A549 (cell line): Measurements from ENCODE around the gene MYO3A. TPM values are rescaled to one million over a fixed set of nuclear protein-coding genes. Genes with fewer than 3 reads are reported as not detected.

Source experiments
- ATAC-seq, 2 experiments: fragments of 200-7000 bp in 1 of 2; fragments of >200 bp in 1 of 2; cut with Nextera tagmentation in 1 of 2; cut with Tn5 transposase in 1 of 2; 3 replicates each; pipeline versions ENCODE4 v1.8.0 to v1.9.1; 2018 to 2020; ENCODE audit warnings: mild to moderate bottlenecking in 1 of 2, moderate library complexity in 1 of 2
- CTCF ChIA-PET: fragments of 300-600 bp; sonication (Branson Sonifier 250); formaldehyde crosslinking; extraction: SDS; loops from one replicate; lab custom pipeline; 2021; ENCODE audit warnings: antibody characterized with exemption, inconsistent platforms; lab: Yijun Ruan, JAX
- POLR2A ChIA-PET: fragments of 350-600 bp; formaldehyde crosslinking; extraction: SDS; loops from one replicate; lab custom pipeline; 2021; ENCODE audit warnings: antibody characterized with exemption, inconsistent platforms; lab: Yijun Ruan, JAX
- DNase-seq, 2 experiments: peaks; one replicate each; pipeline versions ENCODE4 v3.0.0 to v3.0.0-alpha.2; 2011 to 2016; ENCODE audit warnings: low read depth in 1 of 2, low spot score in 1 of 2
- FAIRE-seq: peaks from 2 replicates; lab custom pipeline; 2011; peaks lifted over from hg19 to GRCh38; lab: Jason Lieb, UNC
- H3K27ac ChIP-seq, 2 experiments: fragments of >200 bp; sonication (Bioruptor Twin); formaldehyde crosslinking; 3 replicates each; pipeline ENCODE4 v1.5.1; 2016 to 2017
- H3K4me1 ChIP-seq: fragments of >200 bp; sonication (Bioruptor Twin); formaldehyde crosslinking; 3 replicates; pipeline ENCODE4 v1.6.1; 2016
- H3K4me2 ChIP-seq: fragments of >200 bp; sonication (Bioruptor Twin); formaldehyde crosslinking; 3 replicates; pipeline ENCODE4 v1.6.1; 2016
- H3K4me3 ChIP-seq: fragments of >200 bp; sonication (Bioruptor Twin); formaldehyde crosslinking; 3 replicates; pipeline ENCODE4 v1.5.1; 2016
- H3K9me3 ChIP-seq: fragments of >200 bp; sonication (Bioruptor Twin); formaldehyde crosslinking; 3 replicates; pipeline ENCODE4 v1.6.1; 2016
- ATOH8 ChIP-seq: fragments of 250-450 bp; sonication (Bioruptor Pico); IDR thresholded peaks from 2 replicates; pipeline ENCODE4 v1.5.0; 2020; ENCODE audit warnings: low read depth, mild to moderate bottlenecking, moderate library complexity
- CBX2 ChIP-seq: fragments of 200-600 bp; sonication (generic); IDR thresholded peaks from 2 replicates; pipeline ENCODE4 v1.6.1; 2016; ENCODE audit warnings: low read depth, mild to moderate bottlenecking, borderline replicate concordance
- CEBPB ChIP-seq, 2 experiments: fragments of >200 bp in 1 of 2; sonication (Bioruptor Twin) in 1 of 2; formaldehyde crosslinking in 1 of 2; IDR thresholded peaks; 2 replicates each; pipeline ENCODE4 v1.6.1; 2012 to 2016
- CHD2 ChIP-seq: fragments of 150-350 bp; IDR thresholded peaks from 2 replicates; pipeline ENCODE4 v1.6.1; 2014; ENCODE audit warnings: low read length; ENCODE audit not compliant: partially characterized antibody
- CHD4 ChIP-seq: fragments of 200-600 bp; sonication (generic); IDR thresholded peaks from 2 replicates; pipeline ENCODE4 v1.6.1; 2016; ENCODE audit warnings: antibody characterized with exemption, mild to moderate bottlenecking, borderline replicate concordance
- E2F6 ChIP-seq: IDR thresholded peaks from 2 replicates; pipeline ENCODE4 v1.6.1; 2012; ENCODE audit warnings: low read depth, borderline replicate concordance
- EHF ChIP-seq: fragments of 250-450 bp; sonication (Bioruptor Pico); IDR thresholded peaks from 2 replicates; pipeline ENCODE4 v1.5.0; 2020; ENCODE audit warnings: mild to moderate bottlenecking
- EHMT2 ChIP-seq: fragments of 200-600 bp; sonication (generic); IDR thresholded peaks from 2 replicates; pipeline ENCODE4 v1.6.1; 2016; ENCODE audit warnings: antibody characterized with exemption, low read depth, mild to moderate bottlenecking, moderate library complexity
- EP300 ChIP-seq, 2 experiments: fragments of >200 bp; sonication (Bioruptor Twin); formaldehyde crosslinking; IDR thresholded peaks; 2 replicates in 1 of 2; 3 replicates in 1 of 2; pipeline ENCODE4 v1.6.1; 2016 to 2017
- ESRRA ChIP-seq: fragments of 150-350 bp; IDR thresholded peaks from 2 replicates; pipeline ENCODE4 v1.6.1; 2014; ENCODE audit warnings: mild to moderate bottlenecking, low read length, borderline replicate concordance
- FOSL2 ChIP-seq, 2 experiments: fragments of 450-650 bp in 1 of 2; fragments of >200 bp in 1 of 2; sonication (Bioruptor Twin) in 1 of 2; formaldehyde crosslinking; IDR thresholded peaks; 2 replicates each; pipeline versions ENCODE4 v1.5.0 to v1.6.1; 2016 to 2020; ENCODE audit warnings: mild to moderate bottlenecking in 1 of 2, moderate library complexity in 1 of 2
- HMGXB4 ChIP-seq: fragments of 250-450 bp; sonication (Bioruptor Pico); IDR thresholded peaks from 2 replicates; pipeline ENCODE4 v1.5.0; 2021; ENCODE audit warnings: mild to moderate bottlenecking, moderate library complexity, borderline replicate concordance
- JUN ChIP-seq, 2 experiments: fragments of >200 bp; sonication (Bioruptor Twin); formaldehyde crosslinking; IDR thresholded peaks; 2 replicates in 1 of 2; 3 replicates in 1 of 2; pipeline ENCODE4 v1.6.1; 2016 to 2017
- JUNB ChIP-seq: fragments of >200 bp; sonication (Bioruptor Twin); formaldehyde crosslinking; IDR thresholded peaks from 2 replicates; pipeline ENCODE4 v1.6.1; 2016
- KDM5A ChIP-seq: fragments of 200-600 bp; sonication (generic); IDR thresholded peaks from 2 replicates; pipeline ENCODE4 v1.6.1; 2016; ENCODE audit warnings: antibody characterized with exemption, mild to moderate bottlenecking
- MAZ ChIP-seq: fragments of 150-350 bp; IDR thresholded peaks from 2 replicates; pipeline ENCODE4 v1.6.1; 2014; ENCODE audit warnings: antibody characterized with exemption, low read depth, low read length, borderline replicate concordance
- MYC ChIP-seq: IDR thresholded peaks from 2 replicates; pipeline ENCODE4 v1.6.1; 2012; ENCODE audit warnings: mild to moderate bottlenecking, inconsistent platforms, low read length, improper control_type of control experiment, borderline replicate concordance
- PHF8 ChIP-seq: fragments of 200-600 bp; sonication (generic); IDR thresholded peaks from 2 replicates; pipeline ENCODE4 v1.6.1; 2016; ENCODE audit warnings: low read depth, mild to moderate bottlenecking, antibody characterized with exemption, moderate library complexity, borderline replicate concordance
- TFCP2L1 ChIP-seq: fragments of 250-450 bp; sonication (Bioruptor Pico); IDR thresholded peaks from 2 replicates; pipeline ENCODE4 v1.5.0; 2021; ENCODE audit warnings: mild to moderate bottlenecking
- USF2 ChIP-seq: fragments of 450-650 bp; IDR thresholded peaks from 2 replicates; pipeline ENCODE4 v1.6.1; 2014; ENCODE audit warnings: antibody characterized with exemption
- ZNF302 ChIP-seq: fragments of 250-450 bp; sonication (Bioruptor Pico); IDR thresholded peaks from 2 replicates; pipeline ENCODE4 v1.9.0; 2021; ENCODE audit warnings: inconsistent platforms, mild to moderate bottlenecking, moderate library complexity
- ZSCAN20 ChIP-seq: fragments of 250-450 bp; sonication (Bioruptor Pico); IDR thresholded peaks from 2 replicates; pipeline ENCODE4 v1.8.0; 2022; ENCODE audit warnings: mild to moderate bottlenecking, moderate library complexity
- WGBS: methylation state at CpG from one replicate; pipeline ENCODE4 v1.1.6; 2017; ENCODE audit errors: missing lambda C conversion rate; 5-methylcytosine and 5-hydroxymethylcytosine counted together
- polyA plus RNA-seq, 4 experiments: library from polyadenylated mRNA; depleted of rRNA in 3 of 4; stranded (reverse); fragments of >200 nt; fragmentation: RNase III in 1 of 4; extraction: RNeasy Plus Mini Kit Qiagen cat#74134 plus additional on column Dnase treatment in 1 of 4; gene quantifications; 2 replicates in 3 of 4; 3 replicates in 1 of 4; pipeline ENCODE4 v1.2.3, GENCODE V29; 2011 to 2017

The MYO3A gene
- polyA plus RNA-seq, 2 of the 4 experiments (the other 2 are of a cell fraction): not detected

- no peak overlapping the region for H3K4me3 ChIP-seq
- FAIRE-seq: no peak
- H3K27ac ChIP-seq: no peak overlapping the region
- CTCF ChIA-PET: no interaction called here
- H3K4me2 ChIP-seq: no peak overlapping the region
- POLR2A ChIA-PET: no interaction called here
- no peaks in the 10 kb centered on the region for H3K4me1 ChIP-seq
- DNase-seq: no peak
- ATAC-seq: no peak
- TF ChIP-seq CBX2 (no peak), EHF (CRISPR knock-in tag) (no peak)
- no peaks in the 10 kb centered on the region for H3K9me3 ChIP-seq
- WGBS: 25% methylated on average over 3 of the region's 3 CpGs
Measured at GRCh38 chr10:25982107-25982506, 48.1 kb downstream of the MYO3A start.

- Histone ChIP-seq H3K4me3 (no peak overlapping the region), H3K4me2 (no peak overlapping the region), H3K27ac (no peak overlapping the region), H3K4me1 (no peaks in the 10 kb centered on the region), H3K9me3 (no peaks in the 10 kb centered on the region)
- ChIA-PET POLR2A (no interaction called here), CTCF (no interaction called here)
- TF ChIP-seq MAZ (no peak), JUN (IDR thresholded peaks at IDR 0.05) (no peak), ATOH8 (no peak), TFCP2L1 (no peak), MYC (no peak), EHMT2 (no peak), ESRRA (no peak), PHF8 (no peak), CEBPB (IDR thresholded peaks at IDR 0.05) (no peak), JUNB (no peak), ZNF302 (CRISPR knock-in tag) (no peak), FOSL2 (IDR thresholded peaks at IDR 0.05) (no peak), FOSL2 (CRISPR knock-in tag; IDR thresholded peaks at IDR 0.05) (no peak), CHD2 (no peak), KDM5A (no peak), ZSCAN20 (CRISPR knock-in tag) (no peak), HMGXB4 (CRISPR knock-in tag) (no peak), CHD4 (no peak), USF2 (no peak), E2F6 (no peak)
- DNase-seq (no peak), FAIRE-seq (no peak), ATAC-seq (no peak)
- 34% methylated on average over 2 of the region's 2 CpGs for WGBS
Measured at GRCh38 chr10:25988583-25988982, 54.6 kb downstream of the MYO3A start.

- ChIA-PET CTCF (no interaction called here), POLR2A (no interaction called here)
- no peak for TF ChIP-seq EP300 (IDR thresholded peaks at IDR 0.05)
- Histone ChIP-seq H3K4me2 (no peak overlapping the region), H3K4me3 (no peak overlapping the region), H3K4me1 (no peaks in the 10 kb centered on the region), H3K9me3 (no peaks in the 10 kb centered on the region), H3K27ac (no peak overlapping the region)
- FAIRE-seq: no peak
- 6% methylated on average over 3 of the region's 3 CpGs for WGBS
- DNase-seq: no peak
- ATAC-seq: no peak
Measured at GRCh38 chr10:25989951-25990350, 55.9 kb downstream of the MYO3A start.
